ENCODE data around the gene ADCY4. TPM values are rescaled to one million over a fixed set of nuclear protein-coding genes. Genes with fewer than 3 reads are reported as not detected.

ADCY4 gene
- total RNA-seq, 1 donor from 2014 or later = 2.3 TPM

DNA sequence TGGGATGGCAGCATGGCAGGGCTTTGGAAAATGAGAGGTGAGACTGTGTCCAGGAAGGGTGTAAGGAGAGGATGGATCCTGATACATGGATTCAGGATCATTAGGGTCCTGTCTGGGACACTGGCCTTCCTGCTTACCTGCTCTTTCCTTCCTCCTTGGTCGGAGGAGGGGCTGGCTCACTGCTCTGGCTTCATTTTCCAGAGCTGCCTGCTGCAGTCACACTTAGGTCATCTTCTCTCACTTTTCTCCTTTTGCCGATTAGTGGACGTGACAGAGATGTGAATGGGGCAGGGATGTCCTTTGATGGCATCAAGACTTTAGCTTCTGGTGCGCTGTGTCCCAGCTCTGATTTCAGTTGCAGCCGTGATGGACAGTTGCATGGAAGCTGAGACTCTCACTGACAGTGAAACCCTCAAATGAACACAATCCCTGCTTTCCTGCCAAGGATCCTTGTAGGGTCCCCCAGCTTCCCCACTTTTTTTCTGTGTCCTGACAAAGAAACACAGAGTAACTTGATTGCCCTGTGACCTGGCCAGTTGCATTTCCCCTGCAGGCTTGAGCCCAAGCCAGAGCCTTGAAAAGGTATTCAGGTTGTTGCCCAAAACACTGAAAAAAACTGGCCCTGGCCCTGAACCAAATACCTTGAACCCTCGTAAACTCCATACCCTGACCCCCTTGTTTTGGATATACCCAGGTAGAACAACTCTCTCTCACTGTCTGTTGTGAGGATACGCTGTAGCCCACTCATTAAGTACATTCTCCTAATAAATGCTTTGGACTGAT lies 26.3 kb downstream of the ADCY4 start:
- TF ChIP-seq, protein P1, sequence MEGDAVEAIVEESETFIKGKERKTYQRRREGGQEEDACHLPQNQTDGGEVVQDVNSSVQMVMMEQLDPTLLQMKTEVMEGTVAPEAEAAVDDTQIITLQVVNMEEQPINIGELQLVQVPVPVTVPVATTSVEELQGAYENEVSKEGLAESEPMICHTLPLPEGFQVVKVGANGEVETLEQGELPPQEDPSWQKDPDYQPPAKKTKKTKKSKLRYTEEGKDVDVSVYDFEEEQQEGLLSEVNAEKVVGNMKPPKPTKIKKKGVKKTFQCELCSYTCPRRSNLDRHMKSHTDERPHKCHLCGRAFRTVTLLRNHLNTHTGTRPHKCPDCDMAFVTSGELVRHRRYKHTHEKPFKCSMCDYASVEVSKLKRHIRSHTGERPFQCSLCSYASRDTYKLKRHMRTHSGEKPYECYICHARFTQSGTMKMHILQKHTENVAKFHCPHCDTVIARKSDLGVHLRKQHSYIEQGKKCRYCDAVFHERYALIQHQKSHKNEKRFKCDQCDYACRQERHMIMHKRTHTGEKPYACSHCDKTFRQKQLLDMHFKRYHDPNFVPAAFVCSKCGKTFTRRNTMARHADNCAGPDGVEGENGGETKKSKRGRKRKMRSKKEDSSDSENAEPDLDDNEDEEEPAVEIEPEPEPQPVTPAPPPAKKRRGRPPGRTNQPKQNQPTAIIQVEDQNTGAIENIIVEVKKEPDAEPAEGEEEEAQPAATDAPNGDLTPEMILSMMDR (IDR thresholded peaks at IDR 0.05) = no peak
- Mint-ChIP-seq H3K27me3 (no peaks in the 10 kb centered on the region), H3K36me3 (ENCODE audit: low read depth) (peaks cover 46% of the 10 kb centered on the region), H3K27ac (peak overlapping the region; percentile 59), H3K4me1 (peaks cover 47% of the 10 kb centered on the region), H3K9me3 (no peaks in the 10 kb centered on the region), H3K4me3 (no peak overlapping the region)
- ChIA-PET CTCF (interaction anchor here (0.6 to 7.2 kb wide), 31 partner anchors 9 to 257 kb away, joined by 3 to 67 read pairs (median 5); partner anchors contain the start of genes CARMIL3, CBLN3, DCAF11 and DHRS1), POLR2A (interaction anchor here (0.6 to 4.4 kb wide), 15 partner anchors 9 to 194 kb away, joined by 3 to 46 read pairs (median 5); partner anchors contain the start of genes CHMP4A, DCAF11, DHRS1 and IRF9)
- no peak for DNase-seq
- no peak for ATAC-seq (ENCODE audit: low read depth)
- intact Hi-C loops (cut with micrococcal nuclease) = loop anchor here (1.0 kb wide), 6 partner anchors 9 to 294 kb away; partner anchors contain the start of genes DHRS1, IPO4, MDP1 and NOP9

DNA sequence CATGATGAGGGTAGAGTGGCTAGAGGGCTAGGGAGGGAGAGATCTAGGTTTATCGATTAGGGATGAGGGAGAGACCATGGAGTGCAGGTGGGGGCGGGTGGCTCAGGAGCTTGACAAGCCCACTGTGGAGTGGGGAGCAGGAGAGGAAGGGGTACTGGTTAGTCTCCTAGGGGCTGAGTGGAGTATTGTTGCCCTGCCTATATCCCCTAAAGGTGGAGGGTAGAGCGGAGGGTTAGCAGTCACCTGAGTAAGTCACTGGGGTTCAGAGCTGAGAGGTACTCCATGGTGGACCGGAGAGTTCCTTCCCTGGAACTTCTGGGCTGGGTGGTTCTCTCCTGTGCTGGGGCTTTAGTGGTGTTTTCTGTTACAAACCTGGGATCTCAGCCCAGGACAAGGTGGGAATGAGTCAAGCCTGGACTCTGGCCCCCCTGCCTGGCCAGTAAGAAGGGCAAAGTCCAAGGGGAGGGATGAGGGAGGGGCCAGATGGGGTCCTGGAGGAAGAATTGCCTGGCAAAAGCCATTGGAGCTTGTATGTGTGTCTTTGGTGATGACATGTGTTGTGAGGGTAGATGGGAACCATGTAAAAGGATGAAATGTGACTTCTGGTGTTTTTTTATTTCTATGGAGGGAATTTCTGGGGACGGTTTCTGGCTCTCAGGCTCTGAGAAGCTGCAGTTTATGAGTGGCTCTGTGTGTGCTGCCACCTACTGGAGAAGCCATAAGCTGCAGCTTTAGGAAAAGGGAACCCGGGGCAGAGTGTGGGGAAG lies 27.1 kb downstream of the ADCY4 start, which contains the start of gene CIDEB:
TSS of gene CIDEB (minus strand) at position 403 of the 767 bp plus-strand sequence. CDS start at position 284, 119 bp downstream.
- TF ChIP-seq, protein P1 (IDR thresholded peaks at IDR 0.05) = peak; percentile 70
- ChIA-PET CTCF (interaction anchor here (0.6 to 7.2 kb wide), 35 partner anchors 10 to 256 kb away, joined by 3 to 67 read pairs (median 4); partner anchors contain the start of genes CARMIL3, CBLN3, DHRS1 and IPO4), POLR2A (interaction anchor here (0.5 to 4.4 kb wide), 16 partner anchors 8 to 193 kb away, joined by 3 to 46 read pairs (median 4); partner anchors contain the start of genes CHMP4A, DCAF11, DHRS1 and IRF9)
- no peak within 1 kb of the TSS for H3K4me3 Mint-ChIP-seq
- H3K27me3 Mint-ChIP-seq = no peaks in the 10 kb centered on the region
- ATAC-seq (ENCODE audit: low read depth) (peak; percentile 23), DNase-seq (peak; percentile 48)
- intact Hi-C loops (cut with micrococcal nuclease) = loop anchor here (1.0 kb wide), 6 partner anchors 8 to 293 kb away; partner anchors contain the start of genes DHRS1, IPO4, MDP1 and NOP9
- no peaks in the 10 kb centered on the region for H3K9me3 Mint-ChIP-seq
- H3K36me3 Mint-ChIP-seq (ENCODE audit: low read depth) = peaks cover 54% of the 10 kb centered on the region
- H3K4me1 Mint-ChIP-seq = peaks cover 39% of the 10 kb centered on the region
- H3K27ac Mint-ChIP-seq = peak within 1 kb of the TSS; percentile 59

DNA sequence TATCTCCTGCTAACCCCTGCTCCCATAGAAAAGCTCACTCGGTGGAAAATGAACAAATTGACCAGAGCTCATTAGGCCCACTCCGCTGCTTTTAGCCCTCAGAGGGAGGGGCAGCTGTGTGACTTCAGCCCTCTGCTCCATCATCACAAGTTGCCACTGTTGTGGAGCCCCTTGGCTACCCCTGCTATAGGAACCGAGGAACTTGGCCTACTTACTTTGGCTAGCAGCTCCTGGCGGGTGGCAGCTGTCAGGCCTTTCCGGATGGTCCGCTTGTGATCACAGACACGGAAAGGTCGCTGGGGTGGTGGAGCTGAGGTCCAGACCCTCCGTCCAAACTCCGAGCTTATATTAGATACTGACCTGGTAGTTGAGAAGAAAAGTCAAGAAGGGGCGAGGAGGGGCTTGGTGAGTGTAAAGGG lies 27.7 kb downstream of the ADCY4 start:
- no peaks in the 10 kb centered on the region for H3K9me3 Mint-ChIP-seq
- ChIA-PET CTCF (interaction anchor here (0.8 to 7.2 kb wide), 19 partner anchors 9 to 255 kb away, joined by 3 to 67 read pairs (median 9); partner anchors contain the start of genes CARMIL3, CBLN3, DHRS1 and IPO4), POLR2A (interaction anchor here (0.6 to 2.8 kb wide), 8 partner anchors 7 to 192 kb away, joined by 3 to 46 read pairs (median 6); partner anchors contain the start of genes CBLN3, CHMP4A, DCAF11 and DHRS1)
- peaks cover 60% of the 10 kb centered on the region for H3K36me3 Mint-ChIP-seq (ENCODE audit: low read depth)
- TF ChIP-seq, protein P1 (IDR thresholded peaks at IDR 0.05) = no peak
- peaks cover 33% of the 10 kb centered on the region for H3K4me1 Mint-ChIP-seq
- H3K4me3 Mint-ChIP-seq = no peak overlapping the region
- intact Hi-C loops (cut with micrococcal nuclease) = no loop called here
- DNase-seq (no peak), ATAC-seq (ENCODE audit: low read depth) (no peak)
- H3K27ac Mint-ChIP-seq = no peak overlapping the region
- H3K27me3 Mint-ChIP-seq = no peaks in the 10 kb centered on the region

DNA sequence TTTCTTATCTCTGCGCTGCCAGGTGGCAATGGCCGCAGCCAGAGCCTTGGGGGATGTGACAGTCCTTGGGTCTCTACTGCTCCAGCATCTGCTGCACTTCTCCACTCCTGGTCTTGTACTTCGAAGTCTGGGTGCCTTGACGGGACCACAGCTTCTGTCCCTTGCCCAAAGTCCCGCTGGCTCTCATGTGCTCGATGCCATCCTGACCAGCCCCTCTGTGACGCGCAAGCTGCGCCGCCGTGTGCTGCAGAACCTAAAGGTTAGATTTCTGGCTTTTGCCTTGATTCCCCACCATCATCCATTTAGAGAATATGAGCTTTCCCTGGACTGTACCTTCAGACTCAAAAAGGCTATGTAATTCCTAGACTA lies 30.9 kb downstream of the ADCY4 start:
- H3K36me3 Mint-ChIP-seq (ENCODE audit: low read depth) = peaks cover 77% of the 10 kb centered on the region
- H3K27me3 Mint-ChIP-seq = no peaks in the 10 kb centered on the region
- peaks cover 36% of the 10 kb centered on the region for H3K4me1 Mint-ChIP-seq
- DNase-seq (no peak), ATAC-seq (ENCODE audit: low read depth) (no peak)
- POLR2A ChIA-PET = interaction anchor here (0.5 to 8.2 kb wide), 2 partner anchors 9 to 62 kb away, joined by 3 to 242 read pairs; partner anchors contain the start of gene TINF2
- no peak overlapping the region for H3K27ac Mint-ChIP-seq
- CTCF ChIA-PET = no interaction called here
- TF ChIP-seq, protein P1 (IDR thresholded peaks at IDR 0.05) = no peak
- H3K4me3 Mint-ChIP-seq = no peak overlapping the region
- H3K9me3 Mint-ChIP-seq = no peaks in the 10 kb centered on the region
- intact Hi-C loops (cut with micrococcal nuclease) = no loop called here
